B cell (primary cell): Measurements from ENCODE around the gene NUBPL. TPM values are rescaled to one million over a fixed set of nuclear protein-coding genes. Genes with fewer than 3 reads are reported as not detected.

Experiments used
- ATAC-seq: fragments of 200-7000 bp; cut with Tn5 transposase; one replicate; pipeline ENCODE4 v1.10.0; 2021; ENCODE audit warnings: low read depth, mild to moderate bottlenecking, moderate number of reproducible peaks, moderate library complexity
- CTCF ChIA-PET: fragments of 350-600 bp; sonication (Branson Sonifier 250); formaldehyde crosslinking; loops from one replicate; lab custom pipeline; 2021; ENCODE audit warnings: antibody characterized with exemption, inconsistent platforms; lab: Charles Lee
- POLR2A ChIA-PET: fragments of 350-600 bp; sonication (Branson Sonifier 250); formaldehyde crosslinking; loops from one replicate; lab custom pipeline; 2021; ENCODE audit warnings: antibody characterized with exemption; lab: Charles Lee
- DNase-seq: peaks from one replicate; pipeline ENCODE4 v3.0.0; 2013
- H2AFZ ChIP-seq: 2 replicates; pipeline ENCODE4 v1.6.1; 2012; ENCODE audit warnings: mild to moderate bottlenecking, low read depth, low read length; ENCODE audit not compliant: insufficient read depth, poor library complexity, severe bottlenecking
- H3K27ac ChIP-seq, 2 donors: 1 replicate in 1 of 2; 2 replicates in 1 of 2; pipeline ENCODE4 v1.5.1; 2012 to 2013; ENCODE audit warnings: low read length in 2 of 2, mild to moderate bottlenecking in 2 of 2, moderate library complexity in 1 of 2
- H3K27me3 ChIP-seq, 4 experiments: fragments of 200-600 bp in 1 of 4; sonication (generic) in 1 of 4; replicated peaks in 1 of 4; 1 replicate in 2 of 4; 2 replicates in 2 of 4; pipeline versions ENCODE4 v1.6.1 to v1.7.0; 2013 to 2016; ENCODE audit warnings: low read length in 3 of 4, mild to moderate bottlenecking in 2 of 4, mixed read lengths in 1 of 4, moderate library complexity in 1 of 4; ENCODE audit not compliant: insufficient read depth in 4 of 4, control insufficient read depth in 3 of 4; ENCODE audit errors: control extremely low read depth in 1 of 4
- H3K36me3 ChIP-seq, 2 experiments: replicated peaks in 1 of 2; 1 replicate in 1 of 2; 2 replicates in 1 of 2; pipeline versions ENCODE4 v1.6.1 to v1.7.1; 2013; ENCODE audit warnings: low read length in 1 of 2; ENCODE audit not compliant: insufficient read depth in 2 of 2, control insufficient read depth in 1 of 2; ENCODE audit errors: control extremely low read depth in 1 of 2, extremely low read depth in 1 of 2
- H3K4me1 ChIP-seq, 2 donors: fragments of 200-600 bp in 1 of 2; sonication (generic) in 1 of 2; 1 replicate in 1 of 2; 2 replicates in 1 of 2; pipeline versions ENCODE4 v1.5.1 to v1.6.1; 2013 to 2017; ENCODE audit warnings: low read length in 2 of 2; ENCODE audit not compliant: control insufficient read depth in 2 of 2, insufficient read depth in 2 of 2
- H3K4me2 ChIP-seq: replicated peaks from 2 replicates; pipeline ENCODE3; 2012; ENCODE audit warnings: mild to moderate bottlenecking, low read depth, low read length; ENCODE audit not compliant: poor library complexity, severe bottlenecking
- H3K4me3 ChIP-seq, 5 experiments: fragments of 200-600 bp in 1 of 5; sonication (generic) in 1 of 5; 1 replicate in 3 of 5; 2 replicates in 2 of 5; pipeline versions ENCODE4 v1.5.1 to v1.7.0; 2011 to 2016; ENCODE audit warnings: low read length in 4 of 5, mild to moderate bottlenecking in 4 of 5, low read depth in 2 of 5, control low read depth in 1 of 5, moderate library complexity in 1 of 5; ENCODE audit not compliant: insufficient read depth in 1 of 5; ENCODE audit errors: control extremely low read depth in 1 of 5, extremely low read depth in 1 of 5
- H3K79me2 ChIP-seq: fragments of 200-600 bp; sonication (generic); one replicate; pipeline ENCODE4 v1.6.0; 2016; ENCODE audit warnings: low read length; ENCODE audit not compliant: control insufficient read depth, insufficient read depth
- H3K9ac ChIP-seq: fragments of 200-600 bp; sonication (generic); 2 replicates; pipeline ENCODE4 v1.6.1; 2017; ENCODE audit warnings: mild to moderate bottlenecking, low read length, moderate library complexity
- H3K9me3 ChIP-seq, 3 donors: one replicate each; pipeline versions ENCODE4 v1.6.1 to v1.7.1; 2013; ENCODE audit warnings: low read length in 2 of 3; ENCODE audit not compliant: control insufficient read depth in 2 of 3, insufficient read depth in 1 of 3; ENCODE audit errors: control extremely low read depth in 1 of 3
- H4K20me1 ChIP-seq: 2 replicates; pipeline ENCODE4 v1.6.0; 2012; ENCODE audit warnings: mild to moderate bottlenecking, low read length; ENCODE audit not compliant: insufficient read depth, control insufficient read depth, poor library complexity, severe bottlenecking
- H3K27ac Mint-ChIP-seq: one replicate; pipeline ENCODE4 v1.8.0; 2021; ENCODE audit warnings: mixed read lengths
- H3K27me3 Mint-ChIP-seq: one replicate; pipeline ENCODE4 v1.8.0; 2021; ENCODE audit warnings: mixed read lengths
- H3K4me1 Mint-ChIP-seq: one replicate; pipeline ENCODE4 v1.8.0; 2021; ENCODE audit warnings: mixed read lengths
- H3K4me3 Mint-ChIP-seq: one replicate; pipeline ENCODE4 v1.8.0; 2021; ENCODE audit warnings: mixed read lengths
- H3K9me3 Mint-ChIP-seq: one replicate; pipeline ENCODE4 v1.8.0; 2022; ENCODE audit warnings: mixed read lengths; ENCODE audit not compliant: insufficient read depth
- EZH2 ChIP-seq: IDR thresholded peaks from 2 replicates; pipeline ENCODE4 v1.6.1; 2012; ENCODE audit warnings: borderline replicate concordance, low read depth, mild to moderate bottlenecking, moderate library complexity, low read length; ENCODE audit not compliant: insufficient read depth, poor library complexity, severe bottlenecking
- WGBS: methylation state at CpG from one replicate; pipeline ENCODE4 v1.1.5; 2013; ENCODE audit warnings: missing lambda C conversion rate; ENCODE audit not compliant: insufficient coverage; 5-methylcytosine and 5-hydroxymethylcytosine counted together
- intact Hi-C: fragments of 100-400 bp; cut with micrococcal nuclease; formaldehyde crosslinking; loops from one replicate; pipeline ENCODE4 v1.10.0; 2022
- polyA plus RNA-seq: library from polyadenylated mRNA; depleted of rRNA; stranded (reverse); fragments of >200 nt; gene quantifications from 2 replicates; pipeline ENCODE4 v1.2.3, GENCODE V29; 2012
- total RNA-seq, 2 donors: library from RNA; stranded (reverse); fragments of 120-200 nt in 1 of 2; gene quantifications; 1 replicate in 1 of 2; 2 replicates in 1 of 2; pipeline versions ENCODE4 v1.2.3 to v1.2.4, GENCODE V29; 2013 to 2022
- TF ChIP-seq, protein P1 (sequence below): fragments of 200-600 bp; IDR thresholded peaks from one replicate; pipeline ENCODE4 v1.8.0; 2022; ENCODE audit warnings: antibody characterized with exemption, mild to moderate bottlenecking

The NUBPL gene
- total and polyA plus RNA-seq, 2 donors (not counting 1 experiment from before 2014, with no cell fraction given): 1.9 to 14.2 TPM

- TF ChIP-seq, protein P1, sequence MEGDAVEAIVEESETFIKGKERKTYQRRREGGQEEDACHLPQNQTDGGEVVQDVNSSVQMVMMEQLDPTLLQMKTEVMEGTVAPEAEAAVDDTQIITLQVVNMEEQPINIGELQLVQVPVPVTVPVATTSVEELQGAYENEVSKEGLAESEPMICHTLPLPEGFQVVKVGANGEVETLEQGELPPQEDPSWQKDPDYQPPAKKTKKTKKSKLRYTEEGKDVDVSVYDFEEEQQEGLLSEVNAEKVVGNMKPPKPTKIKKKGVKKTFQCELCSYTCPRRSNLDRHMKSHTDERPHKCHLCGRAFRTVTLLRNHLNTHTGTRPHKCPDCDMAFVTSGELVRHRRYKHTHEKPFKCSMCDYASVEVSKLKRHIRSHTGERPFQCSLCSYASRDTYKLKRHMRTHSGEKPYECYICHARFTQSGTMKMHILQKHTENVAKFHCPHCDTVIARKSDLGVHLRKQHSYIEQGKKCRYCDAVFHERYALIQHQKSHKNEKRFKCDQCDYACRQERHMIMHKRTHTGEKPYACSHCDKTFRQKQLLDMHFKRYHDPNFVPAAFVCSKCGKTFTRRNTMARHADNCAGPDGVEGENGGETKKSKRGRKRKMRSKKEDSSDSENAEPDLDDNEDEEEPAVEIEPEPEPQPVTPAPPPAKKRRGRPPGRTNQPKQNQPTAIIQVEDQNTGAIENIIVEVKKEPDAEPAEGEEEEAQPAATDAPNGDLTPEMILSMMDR: no peak
- no peak for TF ChIP-seq EZH2
- ATAC-seq (no peak), DNase-seq (no peak)
- H3K4me1 Mint-ChIP-seq: peaks cover 25% of the 10 kb centered on the region
- WGBS: 100% methylated on average over 2 of the region's 4 CpGs
- no peaks in the 10 kb centered on the region for H4K20me1 ChIP-seq
- CTCF ChIA-PET: no interaction called here
- peaks cover 19 to 31% of the 10 kb centered on the region in 2 donors for H3K4me1 ChIP-seq
- no peak overlapping the region for H3K4me3 ChIP-seq
- no peak overlapping the region for H3K9ac ChIP-seq
- intact Hi-C loops: no loop called here
- H3K27me3 ChIP-seq: no peaks in the 10 kb centered on the region
- no peaks in the 10 kb centered on the region for H3K9me3 ChIP-seq
- H3K79me2 ChIP-seq: no peaks in the 10 kb centered on the region
- POLR2A ChIA-PET: no interaction called here
- H3K36me3 ChIP-seq: no peaks in the 10 kb centered on the region
- no peak overlapping the region for H3K4me2 ChIP-seq
- H3K27ac ChIP-seq: no peak overlapping the region
- H3K27ac Mint-ChIP-seq: no peak overlapping the region
- peak overlapping the region; percentile 13 for H3K4me3 Mint-ChIP-seq
- H3K27me3 Mint-ChIP-seq: no peaks in the 10 kb centered on the region
- no peaks in the 10 kb centered on the region for H3K9me3 Mint-ChIP-seq
- peak overlapping the region; percentile 12 for H2AFZ ChIP-seq
These were observed 336.5 kb downstream of the NUBPL start for GRCh38 chr14:31897581-31898186.

DNA sequence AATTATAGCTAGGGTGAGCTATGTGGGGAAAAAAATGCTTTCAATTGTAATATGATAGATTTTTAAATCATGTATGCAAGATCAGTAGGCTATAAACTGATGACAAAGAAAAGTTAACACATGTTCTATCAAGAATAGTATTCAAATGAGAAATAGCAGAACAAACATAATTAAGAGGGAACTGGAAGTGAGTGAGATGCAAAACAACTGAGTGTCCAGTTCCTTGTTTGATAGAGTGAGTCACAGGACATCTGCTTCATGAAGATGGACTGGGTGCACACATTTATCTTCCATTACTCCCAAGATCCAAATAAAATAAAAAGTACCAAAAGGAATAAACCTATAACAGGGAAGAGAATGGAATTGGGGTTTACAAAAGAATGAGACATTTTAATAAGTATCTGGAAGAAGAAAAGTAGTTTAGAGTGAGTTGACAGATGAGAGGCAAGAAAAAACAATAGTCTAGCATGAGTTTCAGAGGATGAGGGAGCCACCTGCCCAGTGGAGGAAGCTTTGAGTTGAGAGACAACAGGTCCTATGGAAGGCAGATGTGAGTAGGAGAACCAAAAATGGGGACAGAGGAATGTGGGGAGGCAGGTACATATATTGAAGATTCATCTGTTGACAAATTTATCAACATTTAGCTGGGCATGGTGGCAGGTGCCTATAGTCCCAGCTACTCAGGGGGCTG, 337.8 kb downstream of the NUBPL start:
- H2AFZ ChIP-seq: no peak overlapping the region
- POLR2A ChIA-PET: no interaction called here

More for the DNA sequence above, 337.8 kb downstream of the NUBPL start:
- ATAC-seq: peak; percentile 76
- peak overlapping the region; percentile 57 for H3K4me3 Mint-ChIP-seq
- no peaks in the 10 kb centered on the region for H3K9me3 Mint-ChIP-seq
- no peaks in the 10 kb centered on the region for H3K79me2 ChIP-seq
- CTCF ChIA-PET: no interaction called here
- no peak overlapping the region for H3K9ac ChIP-seq
- no peaks in the 10 kb centered on the region for H3K36me3 ChIP-seq
- no peak overlapping the region for H3K4me3 ChIP-seq
- peak overlapping the region; percentile 13 for H3K4me2 ChIP-seq
- intact Hi-C loops: no loop called here
- peak overlapping the region; percentile 21 to 35 for H3K27ac ChIP-seq
- H4K20me1 ChIP-seq: no peaks in the 10 kb centered on the region
- TF ChIP-seq EZH2: no peak
- TF ChIP-seq, protein P1: no peak
- H3K9me3 ChIP-seq: no peaks in the 10 kb centered on the region
- peak overlapping the region; percentile 56 for H3K27ac Mint-ChIP-seq
- H3K27me3 Mint-ChIP-seq: no peaks in the 10 kb centered on the region
- H3K4me1 Mint-ChIP-seq: peaks cover 25% of the 10 kb centered on the region
- peak; percentile 48 for DNase-seq
- peaks cover 19 to 31% of the 10 kb centered on the region in 2 donors for H3K4me1 ChIP-seq
- no peaks in the 10 kb centered on the region for H3K27me3 ChIP-seq
